GM21737 (cell line): ENCODE data around the gene HNRNPA3.
"Not testable (repeated sequence)": the region's sequence is repeated elsewhere in the genome, so short reads cannot be mapped to it uniquely, and the experiment has no call there.

Source experiments
- ATAC-seq: cut with Tn5 transposase; IDR thresholded peaks from one replicate; pipeline ENCODE4 v1.9.1; 2021; ENCODE audit warnings: mild to moderate bottlenecking, moderate library complexity; ENCODE audit not compliant: unreplicated experiment

Gene HNRNPA3

DNA sequence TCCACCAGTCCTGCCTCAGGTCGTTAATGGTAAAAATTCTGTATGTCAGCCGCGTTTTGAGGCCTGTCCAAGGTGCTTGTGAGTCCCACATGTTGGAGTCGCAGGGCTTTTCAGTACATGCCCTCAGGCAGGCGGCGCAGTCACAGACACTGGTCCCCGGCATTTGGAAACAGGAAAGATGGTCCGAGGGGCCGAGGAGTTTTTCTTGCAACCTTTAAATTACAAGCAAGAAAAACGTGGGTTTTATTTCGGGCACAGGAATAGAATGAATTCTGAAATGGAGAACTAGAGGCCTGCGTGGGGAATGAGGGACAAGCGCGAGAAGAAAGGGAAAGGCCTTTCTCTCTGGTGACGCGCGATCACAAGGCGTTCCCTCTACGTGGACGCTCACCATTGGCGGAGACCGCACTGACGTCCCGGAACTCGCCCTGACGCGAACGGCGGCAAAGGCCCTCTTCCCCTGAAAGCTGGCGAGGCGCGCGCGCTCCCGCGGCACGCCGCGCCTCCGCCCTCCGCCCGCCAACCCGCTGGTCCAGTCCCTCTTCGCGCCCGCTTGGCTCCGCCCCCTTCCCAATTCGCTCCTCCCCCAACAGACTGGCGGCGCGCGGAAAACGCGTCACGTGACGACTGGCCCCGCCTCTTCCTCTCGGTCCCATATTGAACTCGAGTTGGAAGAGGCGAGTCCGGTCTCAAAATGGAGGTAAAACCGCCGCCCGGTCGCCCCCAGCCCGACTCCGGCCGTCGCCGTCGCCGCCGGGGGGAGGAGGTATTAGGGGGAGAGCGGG, at the start of gene HNRNPA3:
Gene HNRNPA3, plus strand, starts transcription at position 689 of the 785 bp plus-strand sequence. Its CDS starts 6 bp downstream, at position 695.
- peak; percentile 92 for ATAC-seq

DNA sequence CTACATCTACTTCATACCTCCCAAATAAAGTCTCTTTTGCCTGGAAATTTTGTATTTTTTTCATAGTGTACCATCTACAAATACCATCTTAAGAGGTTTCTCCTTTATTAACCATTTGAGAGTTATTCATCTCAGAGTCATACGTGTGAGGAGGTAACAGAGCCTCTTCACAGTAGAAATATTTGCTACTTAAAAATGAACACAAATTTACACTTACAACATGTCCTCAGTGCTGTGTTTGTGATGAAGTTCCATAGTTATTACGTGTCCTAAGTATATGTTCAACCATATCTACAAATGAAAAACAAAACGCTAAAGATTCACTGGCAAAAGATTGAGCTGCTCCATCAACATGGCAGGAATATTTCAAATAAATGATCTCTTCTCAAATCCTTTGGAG, 48.5 kb upstream of the HNRNPA3 start:
- no peak for ATAC-seq

GRCh38 chr2:177164584-177165052, 48.0 kb upstream of the HNRNPA3 start:
- ATAC-seq, result peak; percentile 53

DNA sequence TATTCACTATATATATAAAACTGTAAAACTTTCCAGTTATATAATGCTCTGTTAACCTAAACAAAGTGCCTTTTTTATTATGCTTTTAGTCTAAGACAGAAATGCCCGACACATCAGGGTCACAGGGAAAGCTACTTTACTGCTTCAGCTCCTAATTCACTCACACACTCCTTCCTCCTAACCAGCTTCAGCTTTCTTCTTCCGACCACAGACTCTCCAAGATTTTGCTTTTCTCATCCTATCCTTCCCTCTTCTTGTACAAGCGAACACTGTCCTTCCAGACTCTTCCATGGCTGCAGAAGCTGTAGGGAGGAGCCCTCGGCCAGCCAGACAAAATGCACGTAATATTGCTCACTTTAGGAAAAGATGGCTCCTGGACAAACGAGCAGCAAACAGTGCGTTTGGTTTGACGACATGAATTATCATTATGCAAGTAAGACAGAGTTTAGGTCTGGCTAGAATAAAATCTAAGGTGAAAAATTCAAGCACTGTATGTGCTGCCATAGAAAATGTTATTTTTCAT, 47.5 kb upstream of the HNRNPA3 start:
- no peak for ATAC-seq

- peak; percentile 49 for ATAC-seq
Observed at GRCh38 chr2:177165721-177166711, 46.6 kb upstream of the HNRNPA3 start.

DNA sequence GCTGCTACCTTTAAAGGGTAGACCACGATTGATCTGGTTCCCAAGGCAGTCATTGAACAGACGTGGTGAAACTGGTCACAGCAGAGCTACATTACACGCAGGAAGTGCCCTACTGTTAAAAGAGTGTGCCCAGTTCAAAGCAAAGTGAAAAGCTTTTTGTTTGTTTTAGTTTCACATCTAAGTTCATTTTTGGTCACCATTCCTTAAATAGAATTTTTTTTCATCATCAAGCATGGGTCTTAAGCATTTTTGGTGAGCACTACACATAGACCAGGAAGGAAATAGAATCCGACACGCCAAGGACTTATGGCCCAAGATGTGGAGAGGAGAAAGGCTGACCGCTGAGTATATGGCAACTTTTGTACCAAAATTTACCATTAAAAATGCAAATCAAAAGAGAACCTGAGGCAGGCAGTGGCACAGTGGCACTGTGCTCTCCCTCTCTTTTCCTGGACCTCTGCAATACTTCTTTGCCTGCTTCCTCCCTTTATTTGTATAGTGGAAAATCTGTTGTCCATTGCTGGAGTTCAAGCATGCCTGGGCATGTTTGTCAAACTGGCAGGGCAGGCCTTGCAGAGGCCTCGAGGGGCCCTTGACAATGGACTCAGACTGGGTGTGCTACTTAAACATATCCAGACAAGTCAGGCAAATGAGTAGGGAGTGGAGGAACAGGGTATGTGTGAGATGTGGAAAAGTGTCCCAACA, 42.6 kb upstream of the HNRNPA3 start:
- ATAC-seq, result peak; percentile 52

GRCh38 chr2:177171418-177171865, 41.2 kb upstream of the HNRNPA3 start:
- ATAC-seq, result no peak

DNA sequence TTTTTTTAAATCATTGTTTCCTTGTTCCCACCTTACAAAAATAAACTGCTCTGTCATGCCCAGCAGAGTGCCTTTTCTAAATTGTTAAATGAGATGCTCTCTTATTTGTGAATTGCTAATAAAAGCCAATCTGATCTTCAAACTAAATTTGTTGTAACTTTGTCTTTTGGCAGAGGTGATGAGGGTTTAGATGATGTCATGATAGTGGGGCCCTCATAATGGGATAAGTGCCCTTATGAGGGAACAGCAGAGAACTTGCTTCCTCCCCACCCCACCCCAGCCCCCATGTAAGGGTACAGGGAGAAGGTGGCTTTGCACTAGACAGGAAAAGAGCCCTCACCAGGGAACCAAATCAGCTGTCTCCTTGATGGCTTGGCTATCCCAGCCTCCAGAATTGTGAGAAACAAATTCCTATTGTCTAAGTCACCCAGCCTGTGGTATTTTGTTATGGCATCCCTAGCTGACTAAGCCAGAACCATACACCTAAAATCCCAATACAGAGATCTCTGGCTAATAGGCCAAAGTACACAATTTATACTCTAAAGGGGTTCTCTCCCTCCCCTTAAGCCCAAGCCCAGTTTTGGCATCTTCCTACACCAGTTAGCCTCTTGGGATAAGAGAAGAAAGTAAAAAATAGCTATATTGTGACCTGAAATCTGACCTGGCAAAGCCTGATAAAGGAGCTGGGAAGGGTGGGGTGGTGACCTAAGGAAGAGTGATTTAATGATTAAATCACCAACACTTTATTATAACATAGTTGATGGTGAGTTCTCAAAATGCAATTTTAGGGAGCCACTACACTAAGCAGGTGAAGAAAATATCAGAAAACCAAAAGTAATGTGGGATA, 40.3 kb upstream of the HNRNPA3 start:
- ATAC-seq, result no peak

- no peak for ATAC-seq
Observed at GRCh38 chr2:177174486-177174885, 38.1 kb upstream of the HNRNPA3 start.

- no peak for ATAC-seq
Observed at GRCh38 chr2:177175917-177176668, 36.5 kb upstream of the HNRNPA3 start.

DNA sequence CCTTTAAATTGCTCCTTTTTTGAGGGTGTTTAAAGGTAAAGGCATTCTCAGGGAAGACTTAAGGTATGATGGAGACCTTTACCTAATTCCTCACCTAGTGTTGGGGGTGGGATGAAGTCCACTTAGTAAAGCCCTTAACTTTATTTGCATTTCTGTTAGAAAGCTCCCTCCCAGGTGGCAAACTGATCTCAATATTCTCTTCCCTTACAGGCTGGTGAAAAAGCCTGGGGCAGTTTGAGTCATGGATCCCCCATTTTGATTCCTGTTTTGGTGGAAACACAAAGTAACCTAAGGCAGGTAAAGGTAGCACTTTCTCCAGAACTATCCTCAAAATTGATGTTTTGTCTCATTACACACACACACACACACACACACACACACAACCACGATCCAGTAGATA, 33.8 kb upstream of the HNRNPA3 start:
- no peak for ATAC-seq

DNA sequence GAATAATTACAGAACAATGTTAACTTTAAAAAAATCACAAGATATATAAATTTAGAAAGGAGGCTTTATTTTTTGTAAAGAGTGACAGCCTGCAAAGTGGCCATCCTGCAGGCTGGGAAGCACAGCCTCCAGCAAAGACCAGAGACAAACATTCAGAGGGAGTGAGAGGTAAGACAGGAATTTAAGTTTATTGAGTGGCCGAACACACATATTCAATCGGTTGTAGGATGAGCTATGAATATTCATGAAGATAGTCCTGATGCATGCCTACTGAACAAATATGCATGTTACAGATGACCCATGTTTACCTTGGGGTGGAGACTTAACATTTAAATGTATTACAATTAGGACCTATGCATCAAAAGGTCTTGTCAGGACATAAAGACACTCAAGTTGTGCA, 33.4 kb upstream of the HNRNPA3 start:
- no peak for ATAC-seq

- ATAC-seq, result not testable (repeated sequence)
Observed at GRCh38 chr2:177179671-177180070, 32.9 kb upstream of the HNRNPA3 start.

- no peak for ATAC-seq
Observed at GRCh38 chr2:177180269-177181000, 32.2 kb upstream of the HNRNPA3 start.

GRCh38 chr2:177183860-177184259, 28.7 kb upstream of the HNRNPA3 start:
- ATAC-seq, result no peak

- no peak for ATAC-seq
Observed at GRCh38 chr2:177184606-177185005, 28.0 kb upstream of the HNRNPA3 start.

GRCh38 chr2:177186038-177186437, 26.6 kb upstream of the HNRNPA3 start:
- ATAC-seq, result not testable (repeated sequence)

- no peak for ATAC-seq
Observed at GRCh38 chr2:177187631-177188312, 24.8 kb upstream of the HNRNPA3 start.
